Measurements from ENCODE around the gene PCDH11Y.
"Not testable (repeated sequence)": the region's sequence is repeated elsewhere in the genome, so short reads cannot be mapped to it uniquely, and the experiment has no call there.

The PCDH11Y gene

DNA sequence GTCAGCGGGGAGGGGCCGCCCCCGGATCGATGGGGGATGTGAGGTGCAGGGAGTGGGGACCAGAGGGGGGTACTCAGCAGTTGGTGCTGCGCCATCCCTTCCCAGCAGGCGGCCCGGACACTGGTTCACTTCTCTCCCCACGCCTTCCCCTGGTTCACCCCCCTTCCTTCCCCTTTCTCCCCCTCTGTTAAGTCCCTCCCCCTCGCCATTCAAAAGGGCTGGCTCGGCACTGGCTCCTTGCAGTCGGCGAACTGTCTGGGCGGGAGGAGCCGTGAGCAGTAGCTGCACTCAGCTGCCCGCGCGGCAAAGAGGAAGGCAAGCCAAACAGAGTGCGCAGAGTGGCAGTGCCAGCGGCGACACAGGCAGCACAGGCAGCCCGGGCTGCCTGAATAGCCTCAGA, at the start of gene PCDH11Y:
PCDH11Y (plus strand) TSS at position 240 of the 400 bp plus-strand sequence. CDS start 56,804 bp downstream, outside the sequence.
- TF ChIP-seq, protein P1, sequence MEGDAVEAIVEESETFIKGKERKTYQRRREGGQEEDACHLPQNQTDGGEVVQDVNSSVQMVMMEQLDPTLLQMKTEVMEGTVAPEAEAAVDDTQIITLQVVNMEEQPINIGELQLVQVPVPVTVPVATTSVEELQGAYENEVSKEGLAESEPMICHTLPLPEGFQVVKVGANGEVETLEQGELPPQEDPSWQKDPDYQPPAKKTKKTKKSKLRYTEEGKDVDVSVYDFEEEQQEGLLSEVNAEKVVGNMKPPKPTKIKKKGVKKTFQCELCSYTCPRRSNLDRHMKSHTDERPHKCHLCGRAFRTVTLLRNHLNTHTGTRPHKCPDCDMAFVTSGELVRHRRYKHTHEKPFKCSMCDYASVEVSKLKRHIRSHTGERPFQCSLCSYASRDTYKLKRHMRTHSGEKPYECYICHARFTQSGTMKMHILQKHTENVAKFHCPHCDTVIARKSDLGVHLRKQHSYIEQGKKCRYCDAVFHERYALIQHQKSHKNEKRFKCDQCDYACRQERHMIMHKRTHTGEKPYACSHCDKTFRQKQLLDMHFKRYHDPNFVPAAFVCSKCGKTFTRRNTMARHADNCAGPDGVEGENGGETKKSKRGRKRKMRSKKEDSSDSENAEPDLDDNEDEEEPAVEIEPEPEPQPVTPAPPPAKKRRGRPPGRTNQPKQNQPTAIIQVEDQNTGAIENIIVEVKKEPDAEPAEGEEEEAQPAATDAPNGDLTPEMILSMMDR (IDR thresholded peaks at IDR 0.05), result not testable (repeated sequence)

DNA sequence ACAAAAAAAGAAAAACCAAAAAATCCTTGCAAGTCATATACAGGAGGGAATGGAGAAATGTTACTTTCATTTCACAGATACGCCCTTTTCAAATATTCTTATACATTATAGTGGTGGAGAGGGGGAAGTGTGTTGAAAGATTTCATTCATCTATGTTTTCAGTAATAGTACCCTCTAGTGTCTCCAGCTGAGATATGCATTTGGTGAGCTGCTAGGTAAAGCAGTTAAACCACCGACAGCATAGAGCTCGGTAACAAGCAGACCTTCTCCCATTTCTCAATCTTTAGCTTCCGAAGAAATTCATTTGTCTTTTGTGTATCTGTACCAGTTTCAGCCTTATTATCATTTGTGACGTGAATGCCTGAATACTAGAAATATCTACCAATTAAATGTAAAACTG, 5.2 kb upstream of the PCDH11Y start:
- TF ChIP-seq, protein P1 (IDR thresholded peaks at IDR 0.05), result peak; percentile 18; the same call in 1 of the 2 replicates

DNA sequence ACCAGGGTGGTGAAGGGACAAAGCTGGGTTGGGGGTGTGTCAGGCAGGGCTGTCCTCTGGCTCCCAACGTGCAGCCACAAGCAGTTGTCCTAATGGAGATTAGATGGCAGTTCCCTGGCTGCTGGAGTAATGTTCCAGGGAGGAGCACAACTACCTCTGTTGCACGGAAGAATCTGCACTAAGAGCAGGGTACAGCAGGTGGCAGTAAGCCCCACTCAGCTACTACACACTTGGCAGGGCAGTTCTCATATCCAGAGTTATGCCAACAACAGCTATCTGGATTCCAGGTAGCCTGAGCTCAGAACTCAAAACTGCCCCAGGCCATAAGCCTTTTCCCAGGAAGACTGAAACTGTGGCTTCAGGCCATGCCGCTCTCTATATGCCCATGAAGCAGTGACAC, 761.3 kb downstream of the PCDH11Y start:
- TF ChIP-seq, protein P1 (IDR thresholded peaks at IDR 0.05), result peak; percentile 31; the same call in 1 of the 2 replicates
